DND-41 (cell line): ENCODE data around the gene GPR107.

Experiments used
- CTCF ChIP-seq: IDR thresholded peaks from 2 replicates; pipeline ENCODE4 v1.5.1; 2012; ENCODE audit warnings: borderline replicate concordance, low read length, moderate library complexity, mild to moderate bottlenecking; ENCODE audit not compliant: poor library complexity, severe bottlenecking; ENCODE audit errors: extremely low read depth
- EZH2 ChIP-seq: IDR thresholded peaks from 3 replicates; pipeline ENCODE4 v1.6.1; 2012; ENCODE audit warnings: borderline replicate concordance, low read depth, mild to moderate bottlenecking, moderate library complexity, low read length, inconsistent platforms; ENCODE audit not compliant: severe bottlenecking

DNA sequence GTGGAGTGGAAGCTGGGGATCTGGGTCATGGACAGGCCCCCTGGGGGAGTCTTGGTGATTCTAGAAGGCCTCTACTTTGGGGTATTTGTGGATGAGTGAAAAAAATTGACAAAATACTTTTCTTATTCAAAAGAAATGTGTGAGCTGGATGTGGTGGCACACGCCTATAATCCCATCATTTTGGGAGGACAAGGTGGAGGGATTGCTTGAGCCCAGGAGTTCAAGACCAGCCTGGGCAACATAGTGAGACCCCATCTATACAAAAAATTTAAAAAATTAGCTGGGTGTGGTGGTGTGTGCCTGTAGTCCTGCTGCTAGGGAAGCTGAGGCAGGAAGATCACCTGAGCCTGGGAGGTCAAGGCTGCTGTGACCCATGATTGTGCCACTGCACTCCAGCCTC, 111.9 kb downstream of the GPR107 start:
- no peak for TF ChIP-seq CTCF
- TF ChIP-seq EZH2, result no peak
